SH-SY5Y (cell line): ENCODE results near the gene ZNF782.

Source experiments
- GATA2 ChIP-seq: IDR thresholded peaks from 2 replicates; pipeline ENCODE4 v1.6.1; 2011; ENCODE audit warnings: mild to moderate bottlenecking, low read depth, low read length
- GATA3 ChIP-seq: IDR thresholded peaks from 2 replicates; pipeline ENCODE4 v1.6.1; 2011; ENCODE audit warnings: low read depth, mild to moderate bottlenecking, low read length, moderate library complexity

- TF ChIP-seq GATA2 (no peak), GATA3 (no peak)
Observed at GRCh38 chr9:96769989-96770388, 84.3 kb downstream of the ZNF782 start.
